ENCODE measurements around the gene PPARA. TPM values are rescaled to one million over a fixed set of nuclear protein-coding genes. Genes with fewer than 3 reads are reported as not detected.

Gene PPARA
- total and polyA plus RNA-seq, 7 experiments from 2014 or later, result 3.7 to 21.6 (median 16.4) TPM

DNA sequence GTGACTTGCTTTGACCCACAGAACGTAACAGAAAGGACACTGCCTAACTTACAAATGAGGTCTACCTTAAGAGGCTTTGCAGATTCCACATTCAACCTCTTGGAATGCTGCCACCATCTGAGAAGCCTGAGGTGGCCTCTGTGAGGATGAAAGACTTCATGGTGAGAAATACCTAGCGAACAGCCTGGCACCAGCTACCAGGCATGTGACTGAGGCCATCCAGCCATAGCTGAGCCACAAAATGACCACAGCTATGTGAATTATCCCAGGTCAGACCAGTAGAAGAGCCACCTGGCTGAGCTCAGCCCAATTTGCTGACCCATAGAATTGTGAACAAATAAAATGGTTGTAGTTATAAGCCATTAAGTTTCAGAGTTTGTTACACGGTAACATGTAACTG, 37.5 kb downstream of the PPARA start:
- ATAC-seq (no peak), DNase-seq (no peak)
- Mint-ChIP-seq H3K27me3 (no peaks in the 10 kb centered on the region), H3K36me3 (peaks cover 14 to 51% (median 31%) of the 10 kb centered on the region in 5 donors), H3K4me1 (peaks cover 0 to 9% (median 0%) of the 10 kb centered on the region in 7 donors), H3K9me3 (peaks cover 0 to 4% (median 0%) of the 10 kb centered on the region in 11 donors), H3K4me3 (no peak overlapping the region), H3K27ac (no peak overlapping the region)
- POLR2A ChIA-PET, result interaction anchor here (0.6 kb wide), 1 partner anchor 145 kb away, joined by 3 read pairs; no protein-coding TSS in a partner anchor
- Histone ChIP-seq H3K27me3 (ENCODE audit: control insufficient read depth in 2 of 2, insufficient read depth in 2 of 2, low read length in 2 of 2) (no peaks in the 10 kb centered on the region), H3K4me3 (ENCODE audit: low read length) (no peak overlapping the region), H3K4me1 (ENCODE audit: control insufficient read depth in 2 of 2, insufficient read depth in 2 of 2, low read length in 2 of 2) (no peaks in the 10 kb centered on the region), H3K36me3 (ENCODE audit: control insufficient read depth in 2 of 3, insufficient read depth in 3 of 3, low read length in 3 of 3) (peaks cover 0 to 4% (median 0%) of the 10 kb centered on the region in 3 experiments), H3K9me3 (ENCODE audit: control insufficient read depth in 2 of 3, low read length in 3 of 3) (no peaks in the 10 kb centered on the region), H3K27ac (ENCODE audit: low read depth, low read length) (no peak overlapping the region)
- CTCF ChIA-PET, result no interaction called here
- intact Hi-C loops (cut with micrococcal nuclease), result no loop called here

DNA sequence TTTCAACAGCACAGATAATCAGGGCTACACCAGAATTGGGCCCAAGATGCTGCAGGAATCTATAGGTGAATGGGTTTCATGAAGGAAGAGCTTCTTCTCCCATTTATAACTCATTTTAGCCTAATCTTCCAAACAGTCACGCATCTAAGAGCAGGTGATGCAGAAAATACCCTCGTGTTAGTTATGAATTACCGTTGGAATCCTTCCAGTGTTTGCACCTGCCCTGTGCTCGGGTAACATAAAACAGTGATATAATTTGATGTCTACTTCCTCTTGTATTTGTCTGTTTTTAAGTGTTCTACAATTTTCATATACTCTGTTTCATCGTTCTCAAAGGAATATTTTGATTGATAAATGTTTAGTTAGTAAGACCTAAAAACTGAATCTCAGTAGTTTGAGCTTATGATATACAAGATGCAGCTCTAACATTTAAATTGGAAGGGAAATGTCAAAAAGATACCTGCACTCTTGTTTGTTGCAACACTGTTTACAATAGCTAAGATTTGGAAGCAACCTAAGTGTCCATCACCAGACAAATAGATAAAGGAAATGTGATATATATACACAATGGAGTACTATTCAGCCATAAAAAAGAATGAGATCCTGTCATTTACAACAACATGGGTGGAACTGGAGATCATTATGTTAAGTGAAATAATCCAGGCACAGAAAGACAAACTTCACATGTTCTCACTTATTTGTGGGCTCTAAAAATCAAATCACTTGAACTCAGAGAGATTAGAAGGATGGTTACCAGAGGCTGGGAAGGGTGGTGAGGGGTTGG, 42.1 kb downstream of the PPARA start:
- POLR2A ChIA-PET, result no interaction called here

DNA sequence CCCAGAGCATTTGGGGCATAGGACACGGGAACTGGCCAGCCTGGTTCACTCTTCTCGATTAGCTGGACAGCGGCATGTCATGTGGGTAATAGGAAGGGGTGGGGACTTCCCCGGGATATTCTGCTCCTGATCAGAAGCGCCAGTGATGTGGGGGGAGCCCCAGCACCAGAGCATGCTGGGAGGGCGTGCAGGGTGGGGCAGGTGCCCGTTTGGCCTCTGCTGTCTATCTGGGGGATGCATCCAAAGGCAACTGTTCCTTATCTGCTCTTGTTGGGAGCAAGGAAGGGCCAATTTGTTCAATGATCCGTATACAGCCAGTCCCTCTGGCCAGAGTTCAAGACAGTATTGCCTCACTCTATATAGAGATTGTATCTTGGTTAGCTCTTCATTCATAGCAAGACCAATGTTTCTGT, 43.6 kb downstream of the PPARA start:
- intact Hi-C loops (cut with micrococcal nuclease), result no loop called here
- CTCF ChIA-PET, result no interaction called here

More for the DNA sequence above, 42.1 kb downstream of the PPARA start:
- Mint-ChIP-seq H3K9me3 (no peaks in the 10 kb centered on the region), H3K4me3 (no peak overlapping the region), H3K27me3 (no peaks in the 10 kb centered on the region), H3K4me1 (peaks cover 0 to 7% (median 0%) of the 10 kb centered on the region in 7 donors), H3K27ac (no peak overlapping the region), H3K36me3 (peaks cover 0 to 23% (median 11%) of the 10 kb centered on the region in 5 donors)
- no peak for ATAC-seq
- no peak for DNase-seq
- CTCF ChIA-PET, result no interaction called here
- H3K4me1 ChIP-seq (ENCODE audit: control insufficient read depth in 2 of 2, insufficient read depth in 2 of 2, low read length in 2 of 2), result no peaks in the 10 kb centered on the region
- no peak overlapping the region for H3K4me3 ChIP-seq (ENCODE audit: low read length)
- intact Hi-C loops (cut with micrococcal nuclease), result no loop called here
- H3K36me3 ChIP-seq (ENCODE audit: control insufficient read depth in 2 of 3, insufficient read depth in 3 of 3, low read length in 3 of 3), result no peaks in the 10 kb centered on the region
- H3K27me3 ChIP-seq (ENCODE audit: control insufficient read depth in 2 of 2, insufficient read depth in 2 of 2, low read length in 2 of 2), result no peaks in the 10 kb centered on the region
- no peaks in the 10 kb centered on the region for H3K9me3 ChIP-seq (ENCODE audit: control insufficient read depth in 2 of 3, low read length in 3 of 3)
- no peak overlapping the region for H3K27ac ChIP-seq (ENCODE audit: low read depth, low read length)

DNA sequence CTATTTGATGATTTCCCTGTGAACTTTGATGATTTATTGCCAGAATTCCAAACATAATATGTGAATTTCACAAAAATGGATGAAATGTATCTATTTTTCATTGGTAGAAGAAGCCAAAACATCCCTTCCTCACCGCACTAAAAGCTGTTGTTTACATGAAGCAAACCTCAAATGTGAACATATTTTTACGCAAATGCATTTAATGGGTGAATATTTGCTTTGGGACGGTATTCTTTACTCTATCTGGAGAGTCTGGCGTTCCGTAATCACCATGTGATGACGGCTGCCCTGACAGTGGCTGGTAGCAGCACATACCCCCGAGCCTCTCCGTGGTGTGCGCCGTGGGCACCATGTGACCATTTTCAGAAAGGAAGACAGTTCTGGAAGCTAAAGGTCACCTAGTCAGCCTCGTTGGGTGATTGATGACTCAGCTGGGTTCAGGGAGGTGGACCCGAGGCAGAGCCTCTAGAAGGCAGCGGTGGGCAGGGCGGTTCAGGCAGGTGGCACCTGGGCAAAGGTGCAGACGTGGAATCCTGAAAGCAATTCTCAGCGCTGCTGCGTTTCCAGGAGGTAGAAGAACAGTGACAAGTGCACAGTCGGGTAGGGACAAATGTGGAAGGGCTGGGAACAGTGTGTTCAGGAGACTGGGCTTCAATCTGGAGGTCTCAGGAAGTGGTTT, 45.3 kb downstream of the PPARA start:
- DNase-seq (no peak), ATAC-seq (no peak)
- Histone ChIP-seq H3K27ac (ENCODE audit: low read depth, low read length) (no peak overlapping the region), H3K27me3 (ENCODE audit: control insufficient read depth in 2 of 2, insufficient read depth in 2 of 2, low read length in 2 of 2) (no peaks in the 10 kb centered on the region), H3K9me3 (ENCODE audit: control insufficient read depth in 2 of 3, low read length in 3 of 3) (no peaks in the 10 kb centered on the region), H3K36me3 (ENCODE audit: control insufficient read depth in 2 of 3, insufficient read depth in 3 of 3, low read length in 3 of 3) (peaks cover 0 to 16% (median 5%) of the 10 kb centered on the region in 3 experiments), H3K4me1 (ENCODE audit: control insufficient read depth in 2 of 2, insufficient read depth in 2 of 2, low read length in 2 of 2) (no peaks in the 10 kb centered on the region), H3K4me3 (ENCODE audit: low read length) (no peak overlapping the region)
- POLR2A ChIA-PET, result interaction anchor here (0.7 kb wide), 1 partner anchor 118 kb away, joined by 3 read pairs; no protein-coding TSS in a partner anchor
- H3K4me3 Mint-ChIP-seq, result no peak overlapping the region
- no peak overlapping the region for H3K27ac Mint-ChIP-seq
- no peaks in the 10 kb centered on the region for H3K9me3 Mint-ChIP-seq
- CTCF ChIA-PET, result no interaction called here
- peaks cover 0 to 3% (median 0%) of the 10 kb centered on the region in 7 donors for H3K4me1 Mint-ChIP-seq
- intact Hi-C loops (cut with micrococcal nuclease), result no loop called here
- peaks cover 4 to 24% (median 14%) of the 10 kb centered on the region in 5 donors for H3K36me3 Mint-ChIP-seq
- H3K27me3 Mint-ChIP-seq, result no peaks in the 10 kb centered on the region

More for the DNA sequence above, 43.6 kb downstream of the PPARA start:
- H3K9me3 ChIP-seq (ENCODE audit: control insufficient read depth in 2 of 3, low read length in 3 of 3), result no peaks in the 10 kb centered on the region
- H3K4me3 Mint-ChIP-seq, result no peak overlapping the region
- no peaks in the 10 kb centered on the region for H3K27me3 ChIP-seq (ENCODE audit: control insufficient read depth in 2 of 2, insufficient read depth in 2 of 2, low read length in 2 of 2)
- no peak overlapping the region for H3K4me3 ChIP-seq (ENCODE audit: low read length)
- H3K27ac Mint-ChIP-seq, result no peak overlapping the region
- ATAC-seq (no peak), DNase-seq (no peak)
- H3K4me1 Mint-ChIP-seq, result peaks cover 0 to 3% (median 0%) of the 10 kb centered on the region in 7 donors
- H3K4me1 ChIP-seq (ENCODE audit: control insufficient read depth in 2 of 2, insufficient read depth in 2 of 2, low read length in 2 of 2), result no peaks in the 10 kb centered on the region
- no peaks in the 10 kb centered on the region for H3K9me3 Mint-ChIP-seq
- peaks cover 0 to 2% (median 0%) of the 10 kb centered on the region in 3 experiments for H3K36me3 ChIP-seq (ENCODE audit: control insufficient read depth in 2 of 3, insufficient read depth in 3 of 3, low read length in 3 of 3)
- POLR2A ChIA-PET, result no interaction called here
- H3K36me3 Mint-ChIP-seq, result peaks cover 2 to 20% (median 11%) of the 10 kb centered on the region in 5 donors
- H3K27me3 Mint-ChIP-seq, result no peaks in the 10 kb centered on the region
- no peak overlapping the region for H3K27ac ChIP-seq (ENCODE audit: low read depth, low read length)

DNA sequence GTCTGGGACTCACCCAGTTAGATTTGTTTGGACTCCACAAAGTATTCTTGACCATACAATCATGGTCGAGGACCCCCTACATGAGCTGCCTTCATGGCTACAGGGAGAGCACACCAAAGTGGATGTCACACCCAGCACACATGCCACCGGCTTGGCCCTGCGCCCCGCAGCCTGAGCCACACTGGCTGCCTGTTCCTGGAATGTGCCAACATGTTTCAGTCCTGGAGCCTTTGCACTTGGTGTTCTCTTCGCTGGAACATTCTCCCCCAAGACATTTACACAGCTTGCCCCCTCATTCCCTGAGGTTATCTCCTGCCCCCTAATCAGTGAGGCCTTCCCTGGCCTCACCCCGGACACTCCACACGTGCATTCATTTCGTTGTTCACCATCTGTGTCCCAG, 46.0 kb downstream of the PPARA start:
- ChIA-PET CTCF (no interaction called here), POLR2A (interaction anchor here (0.7 kb wide), 1 partner anchor 118 kb away, joined by 3 read pairs; no protein-coding TSS in a partner anchor)
- no peak overlapping the region for H3K27ac Mint-ChIP-seq

DNA sequence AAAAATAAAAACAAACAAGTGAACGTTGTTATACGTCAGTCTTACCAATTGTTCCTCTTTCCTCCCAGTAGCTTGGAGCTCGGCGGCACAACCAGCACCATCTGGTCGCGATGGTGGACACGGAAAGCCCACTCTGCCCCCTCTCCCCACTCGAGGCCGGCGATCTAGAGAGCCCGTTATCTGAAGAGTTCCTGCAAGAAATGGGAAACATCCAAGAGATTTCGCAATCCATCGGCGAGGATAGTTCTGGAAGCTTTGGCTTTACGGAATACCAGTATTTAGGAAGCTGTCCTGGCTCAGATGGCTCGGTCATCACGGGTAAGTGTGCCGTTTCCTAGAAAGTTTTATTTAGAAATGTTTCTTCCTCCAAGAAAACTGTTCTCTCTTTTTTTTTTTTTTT, 47.9 kb downstream of the PPARA start:
- DNase-seq, result no peak
- Histone ChIP-seq H3K4me1 (ENCODE audit: control insufficient read depth in 2 of 2, insufficient read depth in 2 of 2, low read length in 2 of 2) (no peaks in the 10 kb centered on the region), H3K9me3 (ENCODE audit: control insufficient read depth in 2 of 3, low read length in 3 of 3) (no peaks in the 10 kb centered on the region), H3K4me3 (ENCODE audit: low read length) (no peak overlapping the region), H3K36me3 (ENCODE audit: control insufficient read depth in 2 of 3, insufficient read depth in 3 of 3, low read length in 3 of 3) (peaks cover 0 to 16% (median 5%) of the 10 kb centered on the region in 3 experiments), H3K27me3 (ENCODE audit: control insufficient read depth in 2 of 2, insufficient read depth in 2 of 2, low read length in 2 of 2) (no peaks in the 10 kb centered on the region), H3K27ac (ENCODE audit: low read depth, low read length) (no peak overlapping the region)
- Mint-ChIP-seq H3K27me3 (no peaks in the 10 kb centered on the region), H3K4me1 (peaks cover 0 to 3% (median 0%) of the 10 kb centered on the region in 7 donors), H3K27ac (no peak overlapping the region), H3K9me3 (no peaks in the 10 kb centered on the region), H3K36me3 (peaks cover 4 to 20% (median 8%) of the 10 kb centered on the region in 5 donors), H3K4me3 (no peak overlapping the region)
- ChIA-PET CTCF (no interaction called here), POLR2A (interaction anchor here (0.7 kb wide), 1 partner anchor 13 kb away, joined by 4 read pairs; no protein-coding TSS in a partner anchor)
- no peak for ATAC-seq
- intact Hi-C loops (cut with micrococcal nuclease), result no loop called here

More for the DNA sequence above, 46.0 kb downstream of the PPARA start:
- no peaks in the 10 kb centered on the region for H3K27me3 Mint-ChIP-seq
- no peaks in the 10 kb centered on the region for H3K9me3 ChIP-seq (ENCODE audit: control insufficient read depth in 2 of 3, low read length in 3 of 3)
- H3K27me3 ChIP-seq (ENCODE audit: control insufficient read depth in 2 of 2, insufficient read depth in 2 of 2, low read length in 2 of 2), result no peaks in the 10 kb centered on the region
- ATAC-seq, result no peak
- intact Hi-C loops (cut with micrococcal nuclease), result no loop called here
- peaks cover 0 to 3% (median 0%) of the 10 kb centered on the region in 7 donors for H3K4me1 Mint-ChIP-seq
- H3K36me3 Mint-ChIP-seq, result peaks cover 4 to 26% (median 14%) of the 10 kb centered on the region in 5 donors
- H3K36me3 ChIP-seq (ENCODE audit: control insufficient read depth in 2 of 3, insufficient read depth in 3 of 3, low read length in 3 of 3), result peaks cover 0 to 16% (median 5%) of the 10 kb centered on the region in 3 experiments
- H3K4me3 ChIP-seq (ENCODE audit: low read length), result no peak overlapping the region
- no peaks in the 10 kb centered on the region for H3K9me3 Mint-ChIP-seq
- H3K4me3 Mint-ChIP-seq, result no peak overlapping the region
- DNase-seq, result no peak
- H3K27ac ChIP-seq (ENCODE audit: low read depth, low read length), result no peak overlapping the region
- no peaks in the 10 kb centered on the region for H3K4me1 ChIP-seq (ENCODE audit: control insufficient read depth in 2 of 2, insufficient read depth in 2 of 2, low read length in 2 of 2)
